Endothelial cell (in vitro differentiated cells): ENCODE data around the gene ACBD6. TPM values are rescaled to one million over a fixed set of nuclear protein-coding genes. Genes with fewer than 3 reads are reported as not detected.
"Not testable (repeated sequence)": the region's sequence is repeated elsewhere in the genome, so short reads cannot be mapped to it uniquely, and the experiment has no call there.

ENCODE experiments used
- DNase-seq: peaks from one replicate; pipeline ENCODE4 v3.0.0; 2021; ENCODE audit warnings: low spot score
- H3K27ac Mint-ChIP-seq: one replicate; pipeline ENCODE4 v1.8.0; 2021; ENCODE audit warnings: mixed read lengths, inconsistent platforms; ENCODE audit not compliant: unreplicated experiment
- H3K27me3 Mint-ChIP-seq: one replicate; pipeline ENCODE4 v1.8.0; 2021; ENCODE audit warnings: mild to moderate bottlenecking, moderate library complexity, mixed read lengths, inconsistent platforms; ENCODE audit not compliant: unreplicated experiment
- H3K36me3 Mint-ChIP-seq: one replicate; pipeline ENCODE4 v1.8.0; 2021; ENCODE audit warnings: mild to moderate bottlenecking, low read depth, mixed read lengths, inconsistent platforms; ENCODE audit not compliant: unreplicated experiment
- H3K4me1 Mint-ChIP-seq: one replicate; pipeline ENCODE4 v1.8.0; 2021; ENCODE audit warnings: mild to moderate bottlenecking, mixed read lengths, inconsistent platforms; ENCODE audit not compliant: unreplicated experiment
- H3K4me3 Mint-ChIP-seq: one replicate; pipeline ENCODE4 v1.8.0; 2021; ENCODE audit warnings: mild to moderate bottlenecking, mixed read lengths, inconsistent platforms; ENCODE audit not compliant: unreplicated experiment
- H3K9me3 Mint-ChIP-seq: one replicate; pipeline ENCODE4 v1.8.0; 2021; ENCODE audit warnings: mixed read lengths, inconsistent platforms; ENCODE audit not compliant: unreplicated experiment
- CTCF ChIP-seq: fragments of 200-600 bp; sonication (generic); IDR thresholded peaks from one replicate; pipeline ENCODE4 v1.5.0; 2021; ENCODE audit warnings: antibody characterized with exemption; ENCODE audit not compliant: unreplicated experiment
- total RNA-seq: library from RNA; stranded (reverse); fragmentation: NEBNext Ultra II Directional; extraction: Animal tissue kit (Norgen Biotek cat#: 25700); gene quantifications from one replicate; pipeline ENCODE4 v1.2.1, GENCODE V29; 2021; ENCODE audit not compliant: unreplicated experiment

Gene ACBD6
- total RNA-seq, 1 donor from 2014 or later = 46.5 TPM

- Mint-ChIP-seq H3K4me3 (no peak overlapping the region), H3K27ac (no peak overlapping the region), H3K27me3 (no peaks in the 10 kb centered on the region), H3K4me1 (no peaks in the 10 kb centered on the region), H3K36me3 (peaks cover 5% of the 10 kb centered on the region), H3K9me3 (no peaks in the 10 kb centered on the region)
- TF ChIP-seq CTCF = no peak
- DNase-seq = no peak
These were observed 17.9 kb downstream of the ACBD6 start for GRCh38 chr1:180484490-180484889.

GRCh38 chr1:180482425-180483275, 19.7 kb downstream of the ACBD6 start:
- DNase-seq = peak; percentile 18
- H3K27me3 Mint-ChIP-seq = no peaks in the 10 kb centered on the region
- peak; percentile 87 for TF ChIP-seq CTCF

GRCh38 chr1:180470031-180470430, 32.3 kb downstream of the ACBD6 start:
- H3K4me1 Mint-ChIP-seq = no peaks in the 10 kb centered on the region
- no peak overlapping the region for H3K27ac Mint-ChIP-seq
- DNase-seq = no peak
- no peaks in the 10 kb centered on the region for H3K9me3 Mint-ChIP-seq
- H3K27me3 Mint-ChIP-seq = peaks cover 1% of the 10 kb centered on the region
- no peak for TF ChIP-seq CTCF
- peaks cover 7% of the 10 kb centered on the region for H3K36me3 Mint-ChIP-seq
- H3K4me3 Mint-ChIP-seq = no peak overlapping the region

More at GRCh38 chr1:180482425-180483275, 19.7 kb downstream of the ACBD6 start:
- Mint-ChIP-seq H3K4me3 (no peak overlapping the region), H3K36me3 (peaks cover 12% of the 10 kb centered on the region), H3K9me3 (no peaks in the 10 kb centered on the region), H3K4me1 (no peaks in the 10 kb centered on the region), H3K27ac (peak overlapping the region; percentile 12)

GRCh38 chr1:180468311-180468710, 34.1 kb downstream of the ACBD6 start:
- H3K27ac Mint-ChIP-seq = no peak overlapping the region
- no peaks in the 10 kb centered on the region for H3K4me1 Mint-ChIP-seq
- peaks cover 4% of the 10 kb centered on the region for H3K27me3 Mint-ChIP-seq
- no peak for DNase-seq
- no peak for TF ChIP-seq CTCF
- no peak overlapping the region for H3K4me3 Mint-ChIP-seq
- H3K9me3 Mint-ChIP-seq = peaks cover 3% of the 10 kb centered on the region
- H3K36me3 Mint-ChIP-seq = peaks cover 21% of the 10 kb centered on the region

GRCh38 chr1:180462102-180462501, 40.3 kb downstream of the ACBD6 start:
- peaks cover 5% of the 10 kb centered on the region for H3K27me3 Mint-ChIP-seq
- H3K27ac Mint-ChIP-seq = no peak overlapping the region
- H3K36me3 Mint-ChIP-seq = peaks cover 48% of the 10 kb centered on the region
- H3K4me3 Mint-ChIP-seq = no peak overlapping the region
- no peak for TF ChIP-seq CTCF
- no peak for DNase-seq
- peaks cover 3% of the 10 kb centered on the region for H3K9me3 Mint-ChIP-seq
- H3K4me1 Mint-ChIP-seq = peaks cover 3% of the 10 kb centered on the region

- not testable (repeated sequence) for H3K27ac Mint-ChIP-seq, H3K9me3 Mint-ChIP-seq, H3K4me3 Mint-ChIP-seq, H3K4me1 Mint-ChIP-seq, H3K27me3 Mint-ChIP-seq, DNase-seq
- H3K36me3 Mint-ChIP-seq = peaks cover 48% of the 10 kb centered on the region
These were observed 40.7 kb downstream of the ACBD6 start for GRCh38 chr1:180461682-180462081.
